Thyroid gland (tissue), 4 donors: ENCODE data around the gene CELF4. TPM values are rescaled to one million over a fixed set of nuclear protein-coding genes. Genes with fewer than 3 reads are reported as not detected.

Source experiments
- DNase-seq, 2 donors: peaks; one replicate each; pipeline ENCODE4 v3.0.0-alpha.2; 2019
- H3K27ac ChIP-seq, 3 donors: fragments of 200-600 bp; sonication (generic); 1 replicate in 2 of 3; 2 replicates in 1 of 3; pipeline ENCODE4 v1.5.1; 2016 to 2019; ENCODE audit warnings: mild to moderate bottlenecking in 1 of 3, moderate library complexity in 1 of 3
- H3K27me3 ChIP-seq: fragments of 200-600 bp; sonication (generic); one replicate; pipeline ENCODE4 v1.5.1; 2019
- H3K36me3 ChIP-seq, 2 donors: fragments of 200-600 bp; sonication (generic); one replicate each; pipeline ENCODE4 v1.5.1; 2016 to 2019
- H3K4me1 ChIP-seq, 2 donors: fragments of 200-600 bp; sonication (generic); one replicate each; pipeline ENCODE4 v1.5.1; 2017 to 2019
- H3K4me3 ChIP-seq, 3 donors: fragments of 200-600 bp; sonication (generic); replicated peaks in 1 of 3; 1 replicate in 2 of 3; 2 replicates in 1 of 3; pipeline ENCODE4 v1.5.1; 2016; ENCODE audit warnings: mild to moderate bottlenecking in 1 of 3
- H3K9me3 ChIP-seq: fragments of 200-600 bp; sonication (generic); one replicate; pipeline ENCODE4 v1.5.1; 2017
- CTCF ChIP-seq, 6 experiments: fragments of 200-600 bp in 3 of 6; fragments of 450-650 bp in 3 of 6; sonication (generic) in 3 of 6; IDR thresholded peaks; one replicate each; pipeline ENCODE4 v1.5.1; 2016 to 2019; ENCODE audit warnings: antibody characterized with exemption in 6 of 6, mild to moderate bottlenecking in 2 of 6, inconsistent platforms in 1 of 6, moderate library complexity in 1 of 6
- POLR2A ChIP-seq, 2 donors: fragments of 450-650 bp; IDR thresholded peaks; one replicate each; pipeline ENCODE4 v1.6.1; 2017; ENCODE audit warnings: antibody characterized with exemption in 2 of 2, mild to moderate bottlenecking in 2 of 2, moderate library complexity in 1 of 2
- WGBS, 2 donors: methylation state at CpG; one replicate each; pipeline ENCODE4 v1.1.5; 2017; 5-methylcytosine and 5-hydroxymethylcytosine counted together
- intact Hi-C: fragments of 100-400 bp; cut with DNase I; formaldehyde crosslinking; loops from one replicate; pipeline ENCODE4 v1.15.1; 2023
- total RNA-seq, 4 donors: library from RNA; depleted of rRNA; stranded (reverse); fragments of >200 nt; gene quantifications; one replicate each; pipeline ENCODE4 v1.2.3, GENCODE V29; 2016

CELF4 gene
- total RNA-seq, 4 donors from 2014 or later = 4.3 TPM; not detected in 3

DNA sequence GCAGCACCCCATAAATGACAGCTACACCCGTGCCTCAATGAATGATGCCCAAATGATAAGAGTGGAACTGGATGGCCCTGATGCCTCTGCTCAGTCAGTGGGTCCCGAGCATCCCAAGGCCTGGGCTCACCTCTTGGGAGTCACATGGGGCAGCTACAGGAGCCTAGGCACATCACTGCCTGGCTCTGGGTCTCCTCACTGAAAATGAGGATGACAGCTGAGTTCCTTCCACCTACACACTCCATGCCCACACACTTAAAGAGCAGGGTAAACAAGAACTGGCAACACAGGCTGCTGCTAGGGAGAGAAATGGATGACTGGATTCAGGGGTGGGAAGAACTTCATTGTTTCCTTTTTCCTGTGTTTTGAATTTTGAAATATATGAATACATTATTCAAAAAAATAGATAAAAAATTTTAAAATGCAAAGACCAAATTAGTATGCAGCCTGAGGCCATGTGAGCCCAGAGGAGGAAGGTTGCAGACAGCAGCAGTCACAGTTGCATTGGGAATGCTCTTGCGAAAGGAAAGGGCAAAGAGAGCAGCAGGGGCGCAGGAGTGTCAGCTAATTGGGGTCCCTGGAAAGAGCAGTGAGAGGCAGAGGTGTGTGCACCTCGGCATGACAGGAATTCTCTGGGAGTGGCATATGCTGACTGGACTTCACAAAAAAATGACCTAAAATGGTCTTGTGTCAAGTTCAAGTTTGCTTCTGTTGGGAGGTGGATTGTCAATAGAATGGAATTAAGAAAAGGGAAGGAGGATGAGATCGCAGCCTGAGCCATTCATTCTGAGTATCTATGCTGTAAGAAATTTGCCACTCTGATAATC lies 327.1 kb downstream of the CELF4 start:
- no peak overlapping the region for H3K27ac ChIP-seq
- no peaks in the 10 kb centered on the region for H3K9me3 ChIP-seq
- no peak for DNase-seq
- H3K4me1 ChIP-seq = no peaks in the 10 kb centered on the region
- no peak for TF ChIP-seq CTCF (IDR thresholded peaks at IDR 0.05)
- H3K36me3 ChIP-seq = no peaks in the 10 kb centered on the region
- no peaks in the 10 kb centered on the region for H3K27me3 ChIP-seq
- intact Hi-C loops = no loop called here
- H3K4me3 ChIP-seq = no peak overlapping the region
- WGBS, 2 donors = 80 to 81% methylated on average over 6 of the region's 6 CpGs

- no peaks in the 10 kb centered on the region for H3K36me3 ChIP-seq
- 72 to 86% methylated on average over 2 of the region's 2 CpGs for WGBS, 2 donors
- intact Hi-C loops = no loop called here
- no peak for TF ChIP-seq CTCF (IDR thresholded peaks at IDR 0.05)
- no peak for TF ChIP-seq POLR2A (IDR thresholded peaks at IDR 0.05)
- no peak overlapping the region for H3K27ac ChIP-seq
- DNase-seq = no peak
- no peaks in the 10 kb centered on the region for H3K4me1 ChIP-seq
- H3K4me3 ChIP-seq = no peak overlapping the region
- no peaks in the 10 kb centered on the region for H3K27me3 ChIP-seq
- H3K9me3 ChIP-seq = no peaks in the 10 kb centered on the region
These were observed 330.0 kb downstream of the CELF4 start for GRCh38 chr18:37235583-37235982.

DNA sequence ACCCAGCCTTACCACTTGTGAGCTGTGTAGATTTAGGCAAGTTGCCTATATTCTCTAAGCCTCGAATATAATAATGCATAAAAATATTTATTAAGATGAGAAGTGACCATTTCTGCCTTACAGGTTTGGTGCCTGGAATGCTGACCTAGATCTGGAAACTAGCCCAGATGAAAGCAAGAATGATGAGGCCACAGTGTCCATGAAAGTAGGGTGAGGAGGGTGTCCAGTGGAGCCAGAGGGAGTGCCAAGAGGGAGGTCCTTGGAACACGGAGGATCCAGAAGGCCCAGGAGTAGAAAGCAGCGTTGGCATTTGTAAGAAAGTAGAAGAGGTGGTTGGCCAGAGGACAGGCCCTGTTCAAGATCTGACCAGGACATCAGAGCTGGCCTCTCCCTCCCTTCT lies 334.3 kb downstream of the CELF4 start:
- no peak for DNase-seq
- no peaks in the 10 kb centered on the region for H3K9me3 ChIP-seq
- H3K4me3 ChIP-seq = no peak overlapping the region
- intact Hi-C loops = no loop called here
- 57 to 62% methylated on average over 3 of the region's 3 CpGs for WGBS, 2 donors
- TF ChIP-seq CTCF (IDR thresholded peaks at IDR 0.05) = no peak
- TF ChIP-seq POLR2A (IDR thresholded peaks at IDR 0.05) = no peak
- no peaks in the 10 kb centered on the region for H3K36me3 ChIP-seq
- no peak overlapping the region for H3K27ac ChIP-seq
- no peaks in the 10 kb centered on the region for H3K27me3 ChIP-seq
- H3K4me1 ChIP-seq = no peaks in the 10 kb centered on the region

GRCh38 chr18:37230768-37231167 lies 334.8 kb downstream of the CELF4 start:
- Histone ChIP-seq H3K27me3 (no peaks in the 10 kb centered on the region), H3K27ac (no peak overlapping the region), H3K4me1 (no peaks in the 10 kb centered on the region), H3K9me3 (no peaks in the 10 kb centered on the region), H3K4me3 (no peak overlapping the region), H3K36me3 (no peaks in the 10 kb centered on the region)
- intact Hi-C loops = no loop called here
- no peak for DNase-seq
- TF ChIP-seq CTCF (IDR thresholded peaks at IDR 0.05) (no peak), POLR2A (IDR thresholded peaks at IDR 0.05) (no peak)
- 44 to 53% methylated on average over 3 of the region's 3 CpGs for WGBS, 2 donors

DNA sequence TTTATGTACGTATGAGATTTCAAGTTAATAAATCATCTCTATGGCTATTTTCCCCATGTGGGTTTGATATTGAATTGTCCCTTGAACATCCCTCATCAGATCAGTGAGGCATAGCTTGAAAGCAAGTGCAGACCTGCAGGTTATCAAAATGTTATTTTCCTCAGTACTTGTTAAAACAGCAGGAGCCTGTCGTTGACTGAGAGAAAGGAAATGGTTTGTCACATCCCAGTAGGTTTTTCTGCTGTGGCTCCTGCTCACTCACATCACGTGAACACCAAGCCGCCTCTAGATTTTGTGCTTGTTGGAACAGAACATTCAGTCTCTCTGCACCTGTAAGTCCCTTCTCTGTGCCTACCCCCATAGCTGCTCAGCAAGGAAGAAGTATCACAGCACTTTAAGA lies 340.3 kb downstream of the CELF4 start:
- no peak overlapping the region for H3K27ac ChIP-seq
- H3K4me3 ChIP-seq = no peak overlapping the region
- WGBS, 2 donors = 41 to 61% methylated on average over 4 of the region's 4 CpGs
- intact Hi-C loops = no loop called here
- no peak for DNase-seq
- H3K27me3 ChIP-seq = no peaks in the 10 kb centered on the region
- no peaks in the 10 kb centered on the region for H3K36me3 ChIP-seq
- H3K4me1 ChIP-seq = no peaks in the 10 kb centered on the region
- TF ChIP-seq POLR2A (IDR thresholded peaks at IDR 0.05) (no peak), CTCF (IDR thresholded peaks at IDR 0.05) (no peak)
- no peaks in the 10 kb centered on the region for H3K9me3 ChIP-seq
